HG03520 (cell line): ENCODE results near the gene GSN.
"Not testable (repeated sequence)": the region's sequence is repeated elsewhere in the genome, so short reads cannot be mapped to it uniquely, and the experiment has no call there.

Source experiments
- ATAC-seq: cut with Tn5 transposase; IDR thresholded peaks from one replicate; pipeline ENCODE4 v1.9.1; 2021; ENCODE audit warnings: mild to moderate bottlenecking, moderate library complexity; ENCODE audit not compliant: unreplicated experiment

Gene GSN

DNA sequence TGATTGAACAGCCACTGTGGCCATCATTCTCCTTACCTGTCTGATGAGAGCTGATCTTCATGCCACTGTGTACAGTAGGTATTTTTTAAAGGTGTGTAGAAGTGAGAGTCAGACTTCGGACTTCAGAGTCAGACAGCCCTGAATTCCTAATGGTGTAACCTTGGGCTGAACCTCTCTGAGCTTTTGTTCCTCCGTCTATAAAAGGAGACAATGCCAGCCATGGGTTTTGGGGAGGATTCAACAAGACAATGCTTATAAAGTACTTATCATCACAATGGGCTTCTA lies 18.7 kb downstream of the GSN start:
- ATAC-seq = no peak

DNA sequence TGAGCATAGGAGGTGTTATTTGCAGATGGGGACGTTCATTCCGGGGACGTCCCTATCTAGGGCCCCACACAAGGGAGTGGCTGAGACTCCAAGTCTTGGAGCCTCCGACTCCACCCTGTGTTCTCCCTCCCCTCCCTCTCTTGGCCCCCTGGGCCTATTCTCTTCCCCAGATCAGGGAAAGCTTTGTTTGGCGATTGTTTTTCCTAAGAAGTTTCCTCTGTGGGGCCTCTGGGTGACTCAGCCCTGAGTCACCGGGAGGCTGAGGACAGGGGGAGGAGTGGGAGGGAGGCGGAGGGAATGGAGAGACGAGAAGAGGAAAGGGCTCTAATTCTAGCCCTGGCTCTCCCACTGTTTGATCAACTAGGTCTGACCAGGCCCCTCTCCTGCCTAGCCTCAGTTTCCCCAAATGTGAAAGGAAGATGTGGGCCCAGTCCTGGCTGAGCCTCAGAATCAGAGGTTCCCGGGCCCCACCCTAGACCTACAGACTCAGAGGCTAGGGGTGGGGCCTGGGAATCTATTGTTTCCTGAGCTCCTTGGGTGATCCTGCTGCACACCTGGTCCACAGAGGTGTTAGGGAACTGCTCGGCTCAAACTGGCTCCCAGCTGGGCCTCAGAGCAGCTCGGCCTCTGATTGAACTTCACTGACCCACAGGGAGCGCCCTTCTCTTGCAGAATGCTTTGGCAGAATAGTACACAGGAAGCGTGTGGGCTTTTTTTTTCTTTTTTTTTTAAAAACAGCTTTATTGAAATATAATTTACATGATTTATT lies 19.2 kb downstream of the GSN start:
- no peak for ATAC-seq

DNA sequence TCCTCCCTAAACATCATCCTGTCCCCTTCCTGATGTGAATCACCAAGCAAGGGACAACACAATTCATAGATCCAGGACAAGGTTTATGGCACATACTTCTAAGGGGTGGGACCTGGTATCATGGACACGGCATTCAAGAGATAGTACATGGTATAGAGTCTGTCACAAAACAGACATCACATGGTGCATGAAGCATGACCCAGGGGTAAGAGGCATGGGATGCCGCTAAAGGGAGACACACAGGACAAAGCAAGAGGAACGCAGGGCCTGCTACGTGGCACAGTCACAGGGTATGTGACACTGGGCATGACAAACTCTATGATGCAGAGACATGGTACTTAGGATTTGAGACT lies 20.7 kb downstream of the GSN start:
- no peak for ATAC-seq

DNA sequence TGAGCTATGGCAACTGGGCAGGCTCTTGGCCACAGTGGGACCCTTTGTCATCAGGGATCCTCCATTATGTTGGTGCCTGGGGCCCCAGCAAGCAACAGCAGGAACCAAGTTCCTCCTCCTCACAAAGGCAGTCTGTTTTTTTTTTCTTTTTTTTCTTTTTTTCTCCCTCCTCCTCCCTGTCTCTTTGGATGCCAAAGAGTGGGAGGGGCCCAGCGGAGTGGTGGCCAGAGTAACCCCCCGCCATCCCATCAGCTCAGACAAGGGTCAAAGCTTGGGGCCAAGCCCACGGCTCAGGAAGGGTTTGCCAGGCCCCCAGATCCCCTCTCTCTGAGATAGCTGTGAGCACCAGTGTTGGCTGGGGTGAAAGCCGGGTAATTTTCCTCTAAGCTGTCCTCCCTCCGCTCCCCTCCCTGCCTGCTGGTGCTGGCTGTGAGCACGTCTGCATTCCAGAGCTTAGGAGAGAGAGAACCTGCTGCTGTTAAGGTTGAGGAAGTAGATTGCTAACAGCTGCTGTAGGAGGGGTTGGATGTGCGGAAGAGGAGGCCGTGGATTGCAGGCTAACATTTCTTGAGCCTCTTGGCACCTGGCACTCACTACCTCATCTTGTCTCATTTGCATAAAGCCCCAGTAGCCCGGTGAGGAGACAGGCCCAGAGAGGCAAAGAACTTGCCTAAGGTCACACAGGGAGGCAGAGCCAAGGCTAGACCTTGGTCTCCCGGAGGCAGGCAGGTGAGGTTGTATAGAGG lies 21.2 kb downstream of the GSN start:
- no peak for ATAC-seq

DNA sequence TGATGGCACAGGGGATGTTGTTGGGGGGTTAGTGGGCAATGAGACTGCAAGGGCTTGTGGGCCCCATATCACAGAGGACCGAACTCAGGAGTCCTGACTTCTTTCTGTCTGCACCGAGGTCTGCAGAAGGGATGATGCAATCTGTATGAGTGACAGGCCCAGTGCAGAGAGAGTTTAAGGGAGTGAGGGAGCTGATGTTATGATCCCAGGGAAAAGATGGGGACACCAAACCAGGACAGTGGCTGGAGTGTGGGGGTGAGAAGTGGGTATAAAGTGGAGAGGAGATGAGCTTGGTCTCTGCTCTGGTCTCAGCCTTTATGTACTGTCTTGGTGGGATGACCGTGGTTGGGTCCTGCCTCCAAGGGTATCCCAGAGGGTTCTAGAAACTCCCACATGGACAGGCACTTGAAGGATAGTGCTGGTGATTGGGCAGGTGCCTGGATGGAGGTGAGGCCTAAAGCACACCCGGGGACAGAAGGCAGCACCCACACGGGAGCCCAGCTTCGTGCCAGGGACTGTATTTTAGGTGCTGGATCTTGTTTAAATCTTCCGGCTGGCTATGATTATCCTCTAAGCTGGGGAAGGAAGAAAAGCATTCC lies 21.9 kb downstream of the GSN start:
- ATAC-seq = no peak

DNA sequence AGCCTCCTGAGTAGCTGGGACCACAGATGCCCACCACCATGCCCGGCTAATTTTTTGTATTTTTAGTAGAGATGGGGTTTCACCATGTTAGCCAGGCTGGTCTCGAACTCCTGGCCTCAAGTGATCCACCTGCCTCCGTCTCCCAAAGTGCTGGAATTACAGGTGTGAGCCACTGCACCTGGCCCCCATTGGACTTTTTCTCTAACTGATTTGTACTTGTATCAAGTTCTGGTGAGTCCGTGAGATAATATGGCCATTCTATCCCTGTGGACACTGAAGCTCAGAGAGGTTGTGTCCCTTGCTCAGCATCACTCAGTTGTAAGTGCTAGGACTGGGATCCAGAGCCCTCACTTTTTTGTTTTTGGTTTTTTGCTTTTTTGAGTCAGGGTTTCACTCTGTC lies 23.6 kb downstream of the GSN start:
- ATAC-seq = not testable (repeated sequence)

DNA sequence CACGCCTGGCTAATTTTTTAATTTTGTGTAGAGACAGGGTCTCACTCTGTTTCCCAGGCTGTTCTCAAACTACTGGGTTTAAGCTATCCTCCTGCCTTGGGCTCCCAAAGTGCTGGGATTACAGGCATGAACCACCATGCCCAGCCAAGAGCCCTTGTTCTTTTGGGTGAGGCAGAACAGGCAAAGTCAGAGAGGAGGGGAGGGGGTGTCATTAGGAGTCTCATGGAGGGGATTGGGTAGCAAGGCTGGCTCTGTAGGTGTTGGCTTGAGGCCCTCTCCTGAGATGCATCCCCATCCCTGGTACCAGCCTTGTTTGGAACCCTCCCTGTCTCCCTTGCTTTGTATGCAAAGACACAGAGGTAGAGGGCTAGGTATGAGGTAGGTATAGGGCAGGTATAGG lies 24.1 kb downstream of the GSN start:
- no peak for ATAC-seq

DNA sequence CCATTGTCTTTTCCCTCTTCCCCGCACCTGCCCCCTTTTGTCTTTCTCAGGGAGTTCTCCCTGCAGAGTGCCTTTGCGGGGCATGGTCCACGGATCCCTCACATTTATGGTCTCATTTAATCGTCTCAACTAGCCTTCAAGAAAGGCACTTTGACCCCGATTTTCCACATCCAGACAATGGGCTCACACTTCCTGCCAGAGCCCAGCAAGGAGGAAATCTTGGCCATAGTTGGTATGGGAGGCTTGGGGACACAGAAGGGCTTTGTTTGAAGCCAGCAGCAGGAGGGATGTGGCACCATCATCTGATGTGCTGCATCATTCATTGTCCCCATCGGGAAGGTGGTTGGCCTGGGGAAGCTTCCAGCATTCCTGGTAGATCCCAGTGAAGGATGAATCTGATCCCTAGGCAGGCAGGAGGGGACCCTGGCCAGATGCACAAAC lies 24.9 kb downstream of the GSN start:
- no peak for ATAC-seq

DNA sequence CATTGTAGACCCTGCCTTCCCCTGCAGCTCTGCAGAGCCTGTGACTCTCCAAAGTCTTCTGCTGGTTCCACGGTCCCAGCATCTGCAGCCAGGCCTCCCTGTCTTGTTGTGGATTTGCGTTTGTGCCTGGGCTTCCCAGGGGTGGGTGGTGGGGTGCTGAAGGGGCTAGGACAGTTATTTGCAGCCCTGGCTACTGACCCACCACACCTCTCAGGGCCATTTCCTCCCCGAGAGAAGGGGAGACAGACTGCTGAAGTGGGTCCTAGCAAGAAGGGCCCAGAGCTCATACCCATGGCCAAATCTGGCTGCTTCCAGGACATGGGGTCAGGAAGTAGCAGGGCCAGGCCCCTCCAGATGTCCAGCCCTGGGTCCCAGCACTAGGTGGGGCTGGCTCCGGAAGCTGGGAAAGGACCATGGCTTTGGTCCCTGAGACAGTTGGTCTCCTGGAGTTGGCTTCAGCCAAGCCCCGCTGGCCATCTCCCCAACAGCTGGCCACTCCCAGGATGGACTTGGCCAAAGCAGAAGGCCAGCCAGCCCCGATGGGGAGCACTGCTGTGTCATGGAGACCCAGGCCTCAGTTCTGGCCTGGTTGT lies 26.3 kb downstream of the GSN start:
- no peak for ATAC-seq

DNA sequence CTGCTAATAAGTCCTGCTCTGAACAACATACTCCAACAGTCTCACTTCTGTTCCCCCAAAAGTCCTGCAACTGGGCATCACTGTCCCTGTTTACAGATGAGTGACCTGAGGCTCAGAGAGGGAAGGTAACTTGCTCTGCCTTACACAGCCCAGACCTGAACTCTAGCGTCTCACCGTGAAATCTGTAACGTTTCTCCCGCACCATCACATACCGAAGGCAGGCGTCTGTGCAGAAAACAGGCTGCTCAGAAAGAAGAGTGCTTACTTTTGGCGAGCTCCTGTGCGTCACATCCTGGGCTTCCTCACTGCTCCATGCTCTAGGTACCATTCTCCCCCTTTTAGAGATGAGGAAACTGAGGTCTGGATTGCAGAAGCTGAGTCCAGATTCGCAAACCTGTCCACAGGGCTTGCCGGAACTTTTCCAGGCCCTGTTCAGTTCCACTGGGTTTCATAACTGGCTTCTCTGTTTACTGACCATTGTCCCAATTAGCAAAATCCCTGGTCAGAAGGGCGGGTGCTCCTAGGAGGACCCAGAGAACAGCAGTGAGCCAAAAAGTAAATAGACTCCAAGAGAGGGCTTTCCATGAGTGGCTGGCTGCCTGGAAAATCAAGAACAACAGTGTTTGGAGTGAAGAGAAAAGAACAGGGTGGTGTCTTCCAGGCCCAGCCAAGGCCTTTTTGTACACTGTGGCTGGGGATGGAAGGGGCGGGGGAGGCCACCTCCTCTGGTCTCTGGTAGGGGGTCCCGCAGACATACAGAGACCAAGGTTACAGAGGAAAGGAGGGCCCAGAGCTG lies 27.1 kb downstream of the GSN start:
- no peak for ATAC-seq

DNA sequence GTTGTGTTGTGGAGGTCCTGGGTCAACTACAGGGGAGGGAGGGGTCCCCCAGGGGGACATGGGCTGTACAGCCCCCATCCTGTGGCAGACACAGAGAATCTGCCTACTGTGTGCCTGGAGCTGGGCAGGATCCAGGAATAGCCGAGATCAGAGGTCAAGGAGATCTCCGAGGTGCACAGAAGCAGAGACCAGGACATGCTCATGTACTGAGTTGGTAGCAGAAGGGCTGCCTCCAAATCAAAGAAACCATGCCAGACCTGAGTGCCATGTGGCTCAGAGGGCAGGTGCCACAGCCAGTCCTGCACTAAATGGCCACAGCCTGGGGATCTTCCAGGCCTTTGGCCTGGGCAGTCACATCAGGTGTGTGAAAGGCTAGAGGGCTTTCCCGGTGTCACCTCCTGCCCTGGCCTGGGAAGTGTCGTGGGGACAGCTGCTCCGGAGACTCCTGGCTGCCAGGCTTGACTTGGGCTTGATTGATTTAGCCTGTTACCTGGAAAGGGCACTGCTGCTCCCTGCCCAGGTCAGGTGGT lies 27.8 kb downstream of the GSN start:
- no peak for ATAC-seq

DNA sequence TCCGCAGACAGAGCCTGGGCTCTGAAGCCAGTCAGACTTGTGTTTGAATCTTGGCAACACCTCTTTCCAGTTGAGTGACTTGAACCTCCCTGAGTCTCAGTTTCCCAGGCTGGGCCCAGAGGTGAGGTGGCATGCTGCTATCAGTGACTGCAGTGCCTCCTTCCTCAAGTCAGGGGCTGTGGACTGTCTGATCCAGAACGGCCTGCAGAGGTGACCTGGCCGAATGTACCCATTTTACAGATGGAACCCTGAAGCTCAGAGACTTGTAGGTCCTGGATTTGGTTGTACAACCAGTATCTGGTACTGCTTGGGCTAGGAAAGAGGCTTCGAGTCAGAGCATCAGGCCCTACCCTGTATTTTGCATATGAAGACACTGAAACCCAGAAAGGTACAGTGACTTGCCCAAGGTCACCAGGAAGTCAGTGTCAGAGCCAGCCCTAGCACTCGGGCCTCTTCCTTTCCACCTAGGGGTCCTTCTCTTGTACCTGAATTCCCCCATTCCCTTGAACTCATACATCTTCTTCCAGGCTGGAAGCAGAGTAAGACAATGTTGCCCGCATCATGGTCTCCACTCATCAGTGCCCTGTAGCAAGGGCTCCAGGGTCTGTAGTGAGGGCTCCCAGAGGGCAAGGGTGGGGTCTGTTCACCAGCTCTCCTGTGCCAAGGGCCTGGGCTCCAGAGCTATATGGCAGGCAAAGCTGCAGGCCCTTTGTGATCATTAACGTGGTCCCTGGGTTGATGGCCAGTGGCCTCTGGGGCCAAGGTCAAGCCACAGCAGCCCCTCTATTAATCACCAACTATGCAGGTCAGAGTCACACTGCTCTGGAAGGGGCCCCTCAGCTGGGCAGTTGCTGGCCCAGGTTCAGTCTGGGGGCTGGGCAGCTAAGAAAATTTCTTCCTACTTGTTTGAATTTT lies 28.5 kb downstream of the GSN start:
- no peak for ATAC-seq

DNA sequence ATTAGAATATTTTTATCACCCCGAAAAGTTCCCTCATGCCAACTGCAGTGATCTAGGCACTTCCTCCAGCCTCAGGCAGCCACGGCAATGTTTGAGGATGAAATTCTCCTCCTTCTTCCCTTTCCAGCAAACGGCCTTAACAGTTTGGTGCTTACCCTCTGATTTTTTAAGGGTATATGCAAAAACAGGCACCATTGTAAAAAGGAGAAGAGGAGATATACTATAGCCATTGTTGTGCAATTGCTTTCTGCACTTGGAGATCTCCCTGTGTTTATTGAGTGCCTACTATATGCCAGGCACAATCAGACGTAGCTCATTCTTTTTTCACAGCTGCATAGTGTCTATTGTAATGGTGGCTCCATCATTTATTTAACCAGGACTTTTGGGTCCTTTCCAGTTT lies 29.4 kb downstream of the GSN start:
- no peak for ATAC-seq

DNA sequence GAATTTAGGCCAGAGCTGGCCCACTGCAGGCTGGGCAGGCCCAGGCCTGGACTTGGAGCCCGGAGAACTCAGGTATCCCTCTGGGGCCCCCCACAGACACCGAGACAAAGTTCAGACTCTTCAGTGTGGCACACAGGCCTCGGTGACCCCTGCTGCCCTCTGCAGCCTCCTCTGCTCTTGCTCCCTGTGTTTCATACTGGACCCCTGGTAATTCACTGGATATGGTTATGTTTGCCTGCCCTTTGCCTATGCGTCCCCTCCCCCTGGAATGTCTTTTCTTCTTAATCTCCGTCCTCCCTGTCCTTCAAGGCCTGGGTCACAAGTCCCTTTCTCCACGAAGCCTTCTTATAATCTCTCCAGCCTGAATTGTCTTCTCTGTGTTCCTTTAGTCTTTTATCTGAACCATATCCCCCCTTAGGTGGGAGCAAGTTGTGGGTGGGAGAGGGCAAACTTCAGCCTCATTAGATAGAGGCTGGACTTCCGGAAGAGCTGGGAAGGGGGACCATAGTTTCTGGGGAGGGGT lies 30.1 kb downstream of the GSN start:
- ATAC-seq = no peak

DNA sequence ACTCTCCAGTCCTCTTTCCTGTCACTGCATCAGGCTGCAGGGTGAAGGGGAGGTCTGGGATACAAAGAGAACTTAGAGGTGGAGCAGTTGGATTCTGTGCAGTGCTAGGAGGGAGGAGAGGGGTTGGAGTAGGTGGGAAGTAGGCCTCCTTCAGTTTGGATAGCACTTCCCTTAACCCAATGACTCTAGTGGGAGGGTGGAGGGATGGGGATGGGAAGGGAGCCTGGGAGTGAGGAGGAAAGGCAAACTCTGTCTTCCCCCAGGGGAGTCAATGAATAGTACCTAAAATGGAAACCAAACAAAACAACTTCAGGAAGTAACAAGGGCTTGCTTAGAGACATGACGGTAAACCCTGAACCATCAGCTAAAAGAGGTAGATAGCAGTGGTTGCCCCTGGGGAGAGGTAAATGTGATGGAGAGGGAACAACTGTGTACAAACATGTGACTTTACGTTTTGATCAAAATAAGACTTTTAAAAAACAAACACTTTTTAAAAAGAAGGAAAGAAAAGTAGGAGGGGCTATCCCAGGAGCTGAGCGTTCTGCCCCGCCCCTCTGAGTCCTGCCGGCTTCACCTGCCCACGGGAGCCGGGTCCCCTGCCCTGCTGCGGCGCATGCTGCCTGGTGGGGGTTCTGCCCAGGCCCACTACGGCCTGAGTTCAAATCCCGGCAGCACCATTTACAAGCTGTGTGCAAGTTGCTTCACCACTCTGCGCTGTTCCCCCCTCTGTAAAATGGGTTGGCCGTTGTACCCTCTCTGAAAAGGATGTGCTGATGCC lies 30.9 kb downstream of the GSN start:
- ATAC-seq = no peak

DNA sequence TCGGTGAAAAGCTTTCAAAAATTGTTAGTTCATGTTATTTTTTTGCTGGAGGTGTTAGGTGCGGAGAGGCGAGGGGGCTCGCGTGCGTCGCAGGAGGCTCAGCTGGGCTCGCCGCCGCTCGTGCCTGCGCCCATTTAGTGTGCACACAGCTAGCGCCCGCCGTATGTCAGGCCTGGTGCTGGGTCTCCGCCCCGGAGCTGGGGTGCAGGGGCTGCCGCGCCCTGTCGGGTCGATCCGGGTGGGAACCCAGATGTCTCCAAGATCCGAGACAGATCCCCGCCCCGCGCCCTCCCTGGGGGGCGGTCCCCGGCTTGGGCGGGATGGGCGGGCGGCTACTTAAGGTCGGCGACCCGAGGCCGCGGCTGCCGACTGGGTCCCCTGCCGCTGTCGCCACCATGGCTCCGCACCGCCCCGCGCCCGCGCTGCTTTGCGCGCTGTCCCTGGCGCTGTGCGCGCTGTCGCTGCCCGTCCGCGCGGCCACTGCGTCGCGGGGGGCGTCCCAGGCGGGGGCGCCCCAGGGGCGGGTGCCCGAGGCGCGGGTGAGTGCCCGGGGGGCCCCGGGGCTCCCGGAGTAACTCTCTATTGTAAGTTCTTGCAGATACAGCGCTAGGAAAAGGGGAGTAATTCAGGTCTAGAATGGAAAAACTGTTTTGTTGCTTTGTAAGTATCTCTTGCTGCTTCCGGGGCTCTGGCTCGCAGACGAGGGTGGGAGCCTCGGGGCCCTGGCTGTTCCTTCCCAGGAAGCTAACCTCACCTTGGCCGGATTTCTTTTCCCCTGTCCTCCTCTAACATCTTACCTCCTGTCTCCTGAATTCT lies 31.7 kb downstream of the GSN start:
- ATAC-seq = no peak

DNA sequence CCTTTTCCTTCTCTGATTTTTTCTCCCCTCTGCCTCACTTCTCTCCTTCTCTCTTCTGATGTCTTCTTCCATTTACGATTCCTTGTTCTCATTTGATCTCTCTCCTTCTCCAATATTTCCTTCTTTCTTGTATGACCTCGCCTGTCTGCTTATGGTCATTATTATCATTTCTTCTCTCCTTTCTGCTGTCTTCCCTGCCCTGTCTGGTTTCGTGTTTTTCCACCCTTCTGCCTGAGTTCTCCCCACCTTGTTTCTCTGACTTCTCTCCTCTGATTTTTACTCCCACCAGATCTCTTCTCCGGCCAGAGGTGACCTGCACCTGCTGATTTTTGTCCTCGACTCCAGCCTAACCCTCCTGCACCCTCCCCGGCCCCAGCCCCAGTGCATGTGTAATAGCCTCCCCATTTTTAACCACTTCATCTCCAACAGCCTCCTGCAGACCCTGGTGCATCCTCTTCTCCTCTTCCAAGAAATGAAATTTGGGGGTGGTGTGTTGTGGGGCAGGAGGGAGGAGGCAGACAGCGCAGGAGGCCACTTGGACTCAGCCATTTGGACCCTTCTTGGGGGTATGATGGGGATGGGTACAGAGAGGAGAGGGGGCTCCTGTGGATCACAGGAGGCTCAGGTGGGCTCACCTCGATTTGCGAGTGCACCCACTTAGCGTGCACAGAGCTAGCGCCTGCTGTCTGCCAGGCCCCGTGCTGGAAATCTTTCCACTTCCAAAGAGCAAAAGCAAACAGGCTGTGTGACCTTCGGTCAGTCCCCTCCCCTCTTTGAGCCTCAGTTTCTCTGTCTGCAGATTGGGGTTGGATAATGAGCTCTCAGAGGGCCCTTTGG lies 32.5 kb downstream of the GSN start:
- ATAC-seq = no peak
